NCI-H1048 (cell line): ENCODE results near the gene TSPO.

Source experiments
- DNase-seq: peaks from one replicate; lab custom pipeline; 2025; lab: John Stamatoyannopoulos, UW

Gene TSPO

DNA sequence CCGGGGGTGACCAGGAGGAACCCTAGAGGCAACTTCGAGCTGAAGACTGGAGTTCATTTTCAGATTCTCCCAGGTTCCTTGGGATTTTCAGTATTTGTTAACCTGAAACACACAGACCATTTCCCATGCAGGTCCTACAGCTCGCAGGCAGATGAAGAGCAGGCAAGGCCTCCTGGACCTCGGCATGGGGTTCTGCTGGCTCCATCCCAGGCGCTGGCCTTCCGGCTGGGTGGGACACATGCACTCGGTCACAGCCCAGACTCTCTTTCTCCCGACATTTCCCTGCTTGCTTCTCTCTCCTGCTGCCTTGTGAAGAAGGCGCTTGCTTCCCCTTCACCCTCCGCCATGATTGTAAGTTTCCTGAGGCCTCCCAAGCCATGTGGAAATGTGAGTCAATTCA lies 51.0 kb downstream of the TSPO start:
- DNase-seq, result no peak

DNA sequence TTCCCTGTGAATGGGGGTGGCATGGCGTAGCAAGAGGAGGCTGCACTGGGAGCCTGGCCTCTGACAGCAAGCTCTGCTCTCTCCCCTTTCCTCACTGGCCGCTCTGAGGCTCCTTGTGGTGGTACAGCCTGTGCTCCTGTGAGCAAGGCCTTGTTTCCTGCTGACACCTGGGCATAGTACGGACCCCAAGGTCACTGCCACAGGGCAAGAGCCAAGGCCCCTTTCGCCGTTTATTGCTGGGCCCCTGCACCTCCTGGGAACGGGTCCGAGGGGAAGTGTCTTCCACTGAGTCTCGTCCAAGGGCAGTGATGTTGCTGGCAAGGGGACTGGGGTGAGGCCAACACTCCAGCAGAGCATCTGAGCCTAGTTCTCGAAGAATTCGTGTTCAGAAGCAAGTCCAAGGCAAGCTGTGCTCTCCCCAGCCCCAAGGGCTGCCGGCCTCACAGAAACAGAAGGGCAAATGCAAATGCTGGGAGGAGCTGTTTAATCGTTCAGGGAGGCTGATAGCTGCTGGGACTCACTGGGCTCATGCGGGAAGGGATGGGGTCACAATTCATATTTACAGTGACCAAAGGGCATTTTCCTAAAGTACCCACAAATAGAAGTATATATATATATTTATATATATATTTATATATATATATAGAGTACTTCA lies 51.5 kb downstream of the TSPO start:
- no peak for DNase-seq

DNA sequence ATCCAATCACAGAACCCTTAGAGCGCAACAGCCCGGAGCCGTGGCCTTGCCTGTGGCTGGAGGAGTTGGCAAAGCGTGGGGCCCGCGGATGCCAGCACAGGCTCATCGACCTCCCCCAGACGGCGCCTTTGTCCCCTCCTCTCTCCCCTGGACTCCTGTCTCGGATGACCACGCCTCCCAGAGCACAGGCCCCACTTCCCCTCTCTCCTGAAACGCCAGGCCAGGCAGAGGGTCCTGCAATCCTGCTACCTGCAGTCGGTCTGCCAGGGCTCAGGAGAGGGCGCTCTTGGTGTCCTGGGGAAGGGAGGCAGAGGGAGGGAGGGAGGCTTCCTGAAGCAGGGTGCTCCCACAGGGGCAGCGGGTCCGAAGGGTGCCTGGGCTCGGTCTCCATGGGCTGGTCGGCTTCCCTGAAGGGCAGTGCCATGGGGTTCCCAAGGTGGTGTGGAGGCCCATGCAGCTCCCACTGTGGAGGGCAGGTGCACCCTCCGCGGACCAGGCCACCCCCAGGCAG lies 52.2 kb downstream of the TSPO start:
- DNase-seq, result no peak

DNA sequence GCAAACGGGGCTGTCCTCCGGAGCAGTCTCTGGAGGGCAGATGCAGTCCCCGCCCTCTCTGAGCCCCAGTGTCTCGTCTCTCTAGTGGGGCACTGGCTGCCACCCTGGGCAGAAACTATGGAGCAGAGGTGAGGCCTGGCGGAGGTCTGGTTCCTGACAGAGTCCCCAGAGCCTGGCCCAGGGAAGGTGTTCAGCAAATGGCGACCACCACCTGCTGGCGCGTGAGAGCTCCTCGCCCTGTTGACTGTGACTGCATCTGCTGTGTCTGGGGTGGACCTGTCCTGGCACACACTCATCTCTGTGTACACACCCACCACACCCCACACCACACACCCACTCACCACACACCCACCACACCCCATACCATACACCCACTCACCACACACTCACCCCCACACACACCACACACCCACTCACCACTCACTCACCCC lies 53.9 kb downstream of the TSPO start:
- DNase-seq, result no peak

DNA sequence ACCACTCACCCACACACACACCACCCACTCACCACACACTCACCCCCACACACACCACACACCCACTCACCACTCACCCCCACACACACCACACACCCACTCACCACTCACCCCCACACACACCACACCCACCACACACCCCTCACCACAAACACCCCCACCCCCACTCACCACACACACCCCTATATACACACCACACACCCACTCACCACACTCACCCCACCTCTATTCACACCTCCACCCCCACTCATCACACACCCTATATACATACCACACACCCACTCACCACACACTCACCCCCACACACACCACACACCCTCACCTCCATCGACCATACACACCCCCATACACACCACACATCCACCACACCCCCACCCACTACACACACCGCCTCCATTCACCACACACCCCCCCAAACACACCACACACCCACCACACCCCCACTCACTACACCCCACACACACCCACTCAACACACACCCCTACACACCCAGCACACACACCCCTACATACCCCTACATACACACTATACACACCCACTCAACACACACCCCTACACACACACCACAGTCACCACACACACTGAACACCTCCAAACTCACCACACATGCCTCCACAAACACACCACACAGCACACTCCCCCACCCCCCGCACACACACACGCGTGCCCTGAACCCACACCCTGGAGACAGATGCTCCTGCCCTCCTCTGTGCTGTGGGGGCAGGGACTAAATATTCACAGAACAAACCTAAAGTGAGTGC lies 54.6 kb downstream of the TSPO start:
- DNase-seq, result no peak

DNA sequence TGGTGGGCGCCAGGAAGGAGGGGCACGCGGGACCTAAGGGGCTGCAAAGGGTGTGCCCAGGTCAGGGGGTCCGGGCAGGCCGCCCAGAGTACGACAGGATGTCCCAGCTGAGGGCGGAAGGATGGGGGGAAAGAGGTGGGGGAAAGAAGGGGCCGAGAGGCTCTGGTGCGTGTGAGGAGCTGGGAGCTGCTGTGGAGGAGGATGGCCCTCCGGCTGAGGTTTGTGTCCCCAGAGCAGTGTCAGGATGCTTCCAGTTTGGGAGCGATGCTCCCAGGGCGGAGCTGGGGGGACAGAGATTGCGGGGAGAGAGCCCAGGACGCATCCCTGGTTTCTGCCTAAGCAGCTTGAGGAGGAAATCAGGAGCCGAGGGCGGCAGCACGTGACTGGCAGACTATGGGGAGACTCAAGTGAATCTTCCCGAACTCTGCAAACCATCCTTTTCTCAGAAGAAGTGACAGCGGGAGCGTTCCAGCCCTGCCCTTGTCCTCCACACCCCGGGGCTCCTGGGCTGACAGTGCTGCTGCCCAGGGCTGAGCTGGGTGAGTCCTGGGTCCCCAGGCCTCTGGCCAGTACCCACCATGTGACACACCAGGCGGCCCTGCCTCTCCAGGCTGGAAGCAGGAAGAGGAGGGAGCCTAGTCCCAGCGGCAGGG lies 55.3 kb downstream of the TSPO start:
- no peak for DNase-seq

DNA sequence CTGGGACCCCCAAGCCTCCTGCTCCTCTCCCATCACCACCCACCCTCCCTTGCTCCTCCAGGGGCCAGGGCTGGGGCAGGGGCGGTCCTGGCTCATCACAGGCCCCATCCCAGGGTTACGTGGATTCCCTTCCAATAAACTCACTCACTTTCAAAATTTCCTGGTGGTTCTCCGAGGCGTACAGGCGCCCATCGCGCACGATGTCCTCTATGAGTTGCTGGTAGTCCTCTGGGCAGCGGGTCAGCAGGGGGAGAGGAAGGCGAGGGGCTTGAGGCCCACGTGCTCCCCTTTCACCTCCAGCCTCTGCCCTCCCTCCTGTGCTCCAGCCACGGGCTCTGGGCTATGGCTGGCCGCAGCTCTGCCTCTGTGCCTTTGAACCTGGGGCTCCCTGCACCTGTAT lies 56.0 kb downstream of the TSPO start:
- DNase-seq, result no peak

DNA sequence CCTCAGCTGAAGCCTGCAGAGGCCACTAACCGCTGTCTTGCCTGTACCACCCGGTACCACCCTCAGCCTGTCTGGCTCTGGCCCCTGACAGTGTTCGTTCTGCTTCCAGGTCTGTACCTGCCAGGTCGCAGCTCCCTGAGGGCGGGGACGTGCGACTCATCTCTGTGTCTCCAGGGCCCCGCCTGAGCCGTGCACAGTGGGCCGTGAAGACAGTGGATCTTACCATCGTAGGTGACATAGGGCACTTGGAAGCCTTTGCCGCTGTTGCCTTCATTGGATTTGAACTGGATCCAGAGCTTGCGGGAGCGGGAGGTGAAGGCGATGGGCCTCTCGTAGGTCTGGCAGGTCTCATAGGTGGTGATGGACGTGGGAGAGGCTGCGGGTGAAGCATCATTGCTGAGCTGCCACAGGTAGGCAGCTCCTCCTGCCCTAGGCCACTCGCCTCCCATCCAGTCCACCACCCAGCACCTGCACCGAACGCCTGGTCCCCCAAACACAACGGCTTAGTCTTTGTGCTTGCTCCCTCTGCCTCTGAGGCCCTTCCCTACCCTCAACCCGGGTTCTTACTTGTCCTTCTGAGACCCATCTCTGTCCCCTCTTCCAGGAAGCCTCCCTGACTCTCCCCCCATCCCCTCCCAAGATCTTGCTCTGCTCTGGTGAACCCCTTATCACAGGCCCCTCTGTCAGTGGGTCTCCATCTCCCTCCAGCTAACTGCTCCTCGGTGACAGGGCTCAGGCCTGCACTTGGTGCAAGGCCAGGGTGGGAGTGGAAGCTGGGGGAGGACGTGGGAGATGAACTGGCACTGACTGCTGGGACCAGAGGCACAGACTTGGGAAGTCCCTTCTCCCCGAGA lies 56.7 kb downstream of the TSPO start:
- no peak for DNase-seq

DNA sequence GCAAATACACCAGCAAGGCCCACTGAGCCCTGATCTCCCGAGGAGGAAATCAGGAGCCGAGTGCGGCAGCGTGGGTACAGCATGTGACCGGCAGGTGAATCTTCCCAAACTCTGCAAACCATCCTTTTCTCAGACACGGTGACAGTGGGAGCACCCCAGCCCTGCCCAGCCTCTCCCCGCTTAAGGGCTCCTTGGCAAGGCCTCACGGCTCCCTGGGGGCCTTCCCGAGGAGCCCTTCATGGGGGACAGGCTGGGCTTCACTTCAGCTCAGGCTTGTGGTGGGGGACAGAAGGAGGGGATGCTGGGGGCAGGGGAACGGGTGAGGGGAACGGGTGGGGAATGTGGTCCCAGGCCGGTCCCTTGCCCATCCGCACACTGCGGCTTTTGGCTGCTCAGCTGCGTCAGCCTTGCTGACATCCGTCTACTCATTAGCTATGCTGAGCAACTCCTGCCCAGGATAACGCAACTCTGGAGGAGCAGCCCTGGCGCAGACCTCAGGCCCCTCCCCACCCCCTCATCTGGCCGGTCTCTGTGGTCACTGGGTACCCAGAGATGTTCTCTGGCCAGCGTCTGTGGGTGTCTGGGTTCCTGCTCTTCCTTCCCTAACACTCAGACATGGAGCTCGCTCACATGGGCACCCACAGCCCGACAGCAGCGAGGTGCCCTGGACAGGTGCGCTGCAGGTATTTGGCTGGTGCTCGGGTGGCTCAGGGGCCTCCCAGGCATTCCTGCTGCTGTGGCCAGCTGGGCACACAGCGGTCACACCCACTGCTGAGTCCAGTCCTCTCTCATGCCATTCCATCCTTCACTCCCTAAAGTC lies 57.6 kb downstream of the TSPO start:
- no peak for DNase-seq

DNA sequence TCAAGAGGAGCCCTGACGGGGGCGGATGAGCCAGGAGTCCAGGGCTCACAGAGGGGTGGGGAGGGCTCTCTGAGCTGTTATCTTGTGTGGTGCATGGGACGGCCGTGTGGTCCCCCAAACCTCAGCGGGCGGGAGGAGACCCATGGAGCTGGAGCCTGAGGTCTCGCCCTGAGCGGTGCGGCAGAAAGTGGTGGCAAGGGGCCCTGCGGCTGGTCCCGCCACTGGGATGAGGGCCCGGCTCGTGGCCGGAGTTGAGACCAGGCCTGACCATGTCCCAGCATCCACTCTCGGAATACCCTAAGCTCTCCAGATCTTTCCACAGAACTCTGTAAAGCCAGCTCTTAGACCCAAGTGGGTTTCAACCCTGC lies 58.1 kb downstream of the TSPO start:
- no peak for DNase-seq

DNA sequence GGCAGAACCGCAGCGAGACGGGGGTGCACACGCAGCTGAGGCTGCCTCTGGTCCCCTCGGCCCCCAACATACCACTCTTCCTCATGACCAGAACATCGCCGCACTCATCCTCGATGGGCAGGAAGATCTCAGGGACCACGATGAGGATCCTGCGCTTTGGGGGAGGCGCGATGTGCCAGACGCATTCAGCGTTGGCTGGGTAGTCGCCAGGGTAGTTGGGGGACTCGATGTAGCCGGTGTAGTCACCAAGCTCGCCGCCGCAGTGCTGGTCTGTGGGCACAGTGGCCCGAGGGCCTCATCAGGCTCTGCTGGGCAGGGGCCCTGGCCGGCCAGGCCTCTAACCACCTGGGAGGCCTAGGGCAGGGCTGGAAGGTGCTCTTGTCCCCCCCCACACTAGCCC lies 58.6 kb downstream of the TSPO start:
- no peak for DNase-seq

DNA sequence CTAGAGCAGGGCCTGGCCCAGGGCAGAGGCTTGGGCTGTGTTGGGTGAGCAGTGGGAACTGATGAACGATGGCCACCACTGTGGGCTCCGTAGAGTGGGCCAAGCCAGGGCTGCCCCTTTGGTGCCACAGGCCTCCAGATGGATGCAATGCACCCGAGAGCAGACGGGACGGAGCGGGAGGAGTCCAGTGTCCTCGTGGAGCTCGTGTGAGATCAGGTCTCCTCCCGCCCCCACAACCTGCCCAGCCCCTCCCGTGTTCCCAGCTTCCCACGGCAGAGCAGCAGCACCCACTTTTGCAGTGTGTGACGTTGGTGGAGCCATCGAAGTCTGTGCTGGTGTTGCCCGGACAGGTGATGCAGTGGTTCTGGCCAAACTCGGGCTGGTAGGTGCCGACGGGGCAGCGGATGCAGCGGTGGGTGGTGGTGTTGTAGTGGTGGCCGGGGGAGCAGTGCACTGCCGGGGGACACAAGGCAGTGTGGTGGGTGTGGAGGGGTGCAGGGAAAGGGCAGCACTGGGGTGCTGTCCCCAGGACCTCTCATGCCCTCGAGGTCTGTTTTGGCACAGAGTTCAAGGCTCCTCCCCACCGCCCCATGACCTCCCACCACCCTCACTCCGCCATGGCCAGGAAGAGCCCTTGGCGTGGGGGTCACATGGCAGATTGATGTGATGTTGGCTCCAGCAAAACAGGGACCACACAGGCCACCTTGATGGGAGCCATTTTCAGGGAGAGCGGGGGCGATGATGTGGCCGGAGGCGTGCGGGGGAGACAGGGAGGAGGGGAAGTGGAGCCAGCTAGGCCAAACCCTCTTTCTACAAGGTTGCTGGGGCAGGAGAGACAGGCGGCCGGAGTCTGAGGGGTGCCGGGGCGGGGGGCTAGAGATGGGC lies 59.5 kb downstream of the TSPO start:
- no peak for DNase-seq

DNA sequence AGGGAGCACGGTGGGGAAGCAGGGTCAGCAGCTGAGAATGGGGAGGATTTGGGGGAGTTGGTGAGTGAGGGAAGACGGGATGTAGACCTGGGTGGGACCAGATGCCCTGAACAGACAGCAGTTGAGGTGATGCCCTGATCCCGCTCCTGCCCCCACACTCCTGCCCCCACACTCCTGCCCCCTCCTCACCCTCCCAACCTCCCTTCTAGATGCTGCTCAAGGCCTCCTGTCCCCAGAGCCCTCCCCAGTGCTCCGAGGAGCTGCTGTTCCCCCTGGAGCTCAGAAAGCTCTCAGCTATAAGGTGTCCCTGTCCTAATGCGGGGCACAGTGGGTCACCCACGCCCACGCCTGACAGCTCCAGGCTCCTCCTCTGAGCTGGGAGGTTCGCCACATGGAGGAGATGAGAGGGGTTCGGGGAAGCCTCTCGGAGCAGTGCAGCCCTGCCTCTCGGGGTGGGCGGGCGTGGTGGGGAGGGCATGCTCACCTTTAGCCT lies 60.6 kb downstream of the TSPO start:
- no peak for DNase-seq

DNA sequence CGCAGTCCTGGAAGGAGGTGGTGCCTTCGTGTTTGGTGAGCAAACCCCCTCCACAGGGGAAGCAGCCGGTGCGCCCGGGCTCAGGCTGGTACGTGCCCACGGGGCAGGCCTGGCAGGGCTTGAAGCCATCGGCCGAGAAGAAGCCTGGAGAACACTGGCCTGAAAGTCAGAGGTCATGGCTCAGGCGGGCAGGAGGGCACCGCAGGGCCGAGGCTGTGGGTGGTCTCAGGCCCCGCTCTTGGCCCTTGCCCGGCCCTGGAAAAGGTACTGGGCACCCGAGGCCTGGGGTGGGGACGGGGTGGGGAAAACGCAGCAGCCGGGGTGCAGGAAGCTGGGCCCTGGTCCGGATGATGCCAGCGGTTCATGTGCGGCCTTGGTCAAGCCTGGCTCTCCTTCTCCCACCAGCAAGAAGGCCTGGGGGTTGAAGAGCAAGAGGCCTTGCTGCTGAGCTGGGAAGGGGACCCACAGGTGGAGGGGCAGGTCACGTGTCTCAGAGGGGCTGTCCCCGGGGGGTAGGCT lies 61.1 kb downstream of the TSPO start:
- no peak for DNase-seq
